GM21423 (cell line): ENCODE results near the gene IL2RA.
"Not testable (repeated sequence)": the region's sequence is repeated elsewhere in the genome, so short reads cannot be mapped to it uniquely, and the experiment has no call there.

Source experiments
- ATAC-seq: cut with Tn5 transposase; IDR thresholded peaks from one replicate; pipeline ENCODE4 v1.9.1; 2021; ENCODE audit warnings: mild to moderate bottlenecking, moderate library complexity; ENCODE audit not compliant: unreplicated experiment

Gene IL2RA

GRCh38 chr10:6083523-6084475 is 21.6 kb upstream of the IL2RA start:
- ATAC-seq = no peak

DNA sequence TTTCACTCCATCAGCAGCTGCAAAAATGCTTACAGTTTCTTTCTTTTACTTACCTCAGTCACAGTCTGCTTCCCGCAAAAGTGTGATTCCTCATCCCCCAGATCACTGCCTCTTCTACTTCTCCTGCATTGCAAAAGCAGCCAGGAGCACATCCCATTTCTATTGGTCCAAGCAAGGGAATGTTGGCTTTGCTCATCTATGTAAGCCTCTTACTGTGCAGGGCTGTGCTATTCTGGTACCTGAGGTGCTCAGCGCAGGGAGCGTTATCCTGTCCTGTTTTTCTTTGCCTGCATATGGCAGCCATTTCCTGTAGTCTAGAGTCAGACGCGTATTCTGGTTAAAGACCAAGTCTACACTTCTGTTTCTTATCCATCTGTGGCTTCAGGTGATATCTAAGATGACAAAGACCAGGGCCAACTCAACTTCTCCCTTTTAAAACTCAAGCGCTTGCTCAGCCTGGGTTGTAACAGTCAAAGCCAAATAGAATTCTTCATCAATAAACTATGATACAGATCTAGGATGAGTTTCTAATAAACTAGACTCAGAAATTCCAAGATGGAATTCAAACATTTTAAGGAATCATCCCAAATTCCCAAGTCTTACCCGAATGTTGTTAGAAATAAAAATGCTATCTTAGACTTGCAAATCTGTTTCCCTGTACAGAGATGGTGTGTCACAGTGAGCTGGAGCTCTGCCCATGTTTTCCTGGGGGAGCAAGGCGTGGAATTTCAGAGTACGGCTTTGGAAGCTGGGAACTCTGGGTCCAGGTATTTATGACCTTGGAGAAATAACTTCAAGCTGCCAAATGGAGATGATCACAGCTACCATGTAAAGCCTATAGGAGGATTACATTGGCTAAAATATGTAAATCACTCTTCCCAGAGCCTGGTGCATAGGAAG is 20.6 kb upstream of the IL2RA start:
- no peak for ATAC-seq

- ATAC-seq = no peak
Measured at GRCh38 chr10:6080417-6080973, 18.3 kb upstream of the IL2RA start.

DNA sequence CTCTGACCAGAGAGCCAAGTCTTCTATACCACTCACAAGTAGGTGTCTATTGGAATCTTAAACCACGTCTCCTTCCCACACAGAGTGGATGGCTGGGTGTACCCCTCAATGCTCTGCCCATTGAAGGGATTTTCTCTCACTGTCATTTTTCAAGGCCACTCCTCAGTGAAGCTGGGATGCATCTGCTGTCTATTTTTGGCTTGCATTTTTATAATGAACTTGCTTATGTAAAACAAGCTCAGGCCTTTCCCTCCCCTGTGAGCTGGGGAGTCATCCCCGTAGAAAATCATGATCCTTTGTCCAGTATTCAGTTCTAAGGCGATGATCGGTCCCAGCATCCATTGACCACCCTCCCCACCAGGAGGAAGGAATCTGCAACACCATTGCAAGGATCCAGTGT is 16.9 kb upstream of the IL2RA start:
- ATAC-seq = no peak

GRCh38 chr10:6077071-6077675 is 15.0 kb upstream of the IL2RA start:
- no peak for ATAC-seq

- no peak for ATAC-seq
Measured at GRCh38 chr10:6074489-6075301, 12.5 kb upstream of the IL2RA start.

DNA sequence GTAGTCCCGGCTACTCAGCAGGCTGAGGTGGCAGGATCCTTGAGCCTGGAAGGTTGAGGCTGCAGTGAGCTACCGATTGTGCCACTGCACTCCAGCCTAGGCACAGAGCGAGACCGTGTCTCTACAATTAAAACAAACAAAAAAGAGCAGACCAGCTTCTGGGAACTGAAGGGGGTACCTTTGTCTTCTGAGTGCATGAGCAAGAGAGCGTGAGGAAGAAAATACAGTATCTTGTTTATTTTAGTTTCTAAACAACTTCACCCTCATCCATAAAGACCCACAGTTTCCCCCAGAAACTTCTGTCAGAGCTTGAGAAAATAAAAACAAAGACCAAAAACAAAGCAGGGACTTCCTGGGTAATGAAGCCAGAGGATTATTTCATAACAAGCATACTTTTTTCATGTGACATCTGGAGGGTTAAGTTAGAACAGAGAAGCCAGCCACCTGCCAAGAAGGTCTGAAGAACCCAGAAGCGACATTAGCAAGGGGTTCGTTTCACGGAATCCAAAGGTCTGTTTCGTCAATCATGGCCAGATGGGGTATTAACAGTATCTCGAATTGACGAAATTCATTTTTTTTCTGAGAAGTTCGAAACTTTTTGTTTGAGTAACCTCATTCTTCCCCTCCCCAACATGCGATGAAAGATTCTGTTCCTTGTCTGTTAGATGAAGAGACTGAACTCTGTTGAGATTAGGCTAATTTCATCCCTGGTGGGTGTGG is 10.2 kb upstream of the IL2RA start:
- ATAC-seq = no peak

GRCh38 chr10:6071181-6072175 is 9.3 kb upstream of the IL2RA start:
- ATAC-seq = no peak

GRCh38 chr10:6070660-6071059 is 8.5 kb upstream of the IL2RA start:
- no peak for ATAC-seq

DNA sequence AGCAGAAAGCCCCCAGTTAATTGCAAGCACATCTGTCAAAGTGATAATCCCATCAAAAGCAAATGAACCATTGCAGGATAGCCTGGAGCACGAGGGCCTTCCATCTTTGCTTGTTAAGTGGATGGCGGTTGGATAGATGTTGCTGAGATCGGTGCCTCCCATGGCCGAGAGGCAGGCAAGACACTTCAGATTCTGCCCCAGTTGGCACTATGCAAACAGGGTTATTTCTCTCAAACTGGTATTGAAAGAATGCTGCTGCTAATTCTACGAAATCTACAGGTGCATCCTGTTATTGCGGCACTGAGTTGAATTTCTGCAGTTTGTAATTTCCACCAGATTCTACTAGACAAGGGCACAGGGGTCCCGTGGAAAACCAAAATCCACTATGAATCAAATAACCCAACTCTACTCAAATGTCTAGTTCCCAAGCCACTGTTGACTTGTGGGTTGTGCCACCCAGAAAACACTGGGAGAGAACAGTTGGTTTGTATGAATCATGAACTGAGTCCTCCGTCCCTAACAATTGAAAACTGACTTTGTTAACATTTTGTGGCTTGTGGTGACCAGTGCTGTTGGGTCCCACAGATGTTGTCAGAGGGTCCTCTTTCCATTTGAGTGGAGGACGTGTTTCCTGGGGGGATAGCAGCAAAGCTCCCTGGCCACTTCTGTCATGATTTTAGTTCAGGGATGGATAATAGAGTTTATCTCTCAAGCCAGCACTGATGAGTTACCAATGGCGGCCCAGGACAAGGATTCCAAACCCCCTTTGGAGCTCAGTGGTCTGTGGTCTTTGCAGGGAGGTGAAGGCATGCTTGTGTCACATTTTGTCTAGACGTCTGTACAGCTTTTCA is 7.1 kb upstream of the IL2RA start:
- ATAC-seq = no peak

DNA sequence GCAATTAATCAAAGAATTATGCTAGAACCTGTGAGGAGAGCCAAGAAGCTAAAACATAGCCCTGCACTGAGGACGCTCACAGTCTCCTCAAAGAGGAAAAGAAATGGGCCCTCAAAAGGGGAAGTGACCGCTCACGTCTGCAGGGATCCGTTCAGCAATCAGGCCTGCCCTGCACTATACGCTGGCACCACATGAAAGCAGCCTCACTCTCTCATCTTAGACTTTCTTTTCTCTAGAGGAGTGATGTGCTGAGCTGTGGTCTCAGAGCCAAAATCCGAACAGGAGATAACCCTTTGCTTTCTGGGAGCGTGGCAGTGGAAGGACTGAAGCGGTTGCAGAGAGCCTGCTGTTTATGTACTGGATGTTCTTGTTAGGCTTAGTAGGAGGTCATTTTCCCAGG is 6.3 kb upstream of the IL2RA start:
- ATAC-seq = peak; percentile 51

GRCh38 chr10:6068006-6068405 is 5.8 kb upstream of the IL2RA start:
- no peak for ATAC-seq

- ATAC-seq = no peak
Measured at GRCh38 chr10:6067457-6067856, 5.3 kb upstream of the IL2RA start.

DNA sequence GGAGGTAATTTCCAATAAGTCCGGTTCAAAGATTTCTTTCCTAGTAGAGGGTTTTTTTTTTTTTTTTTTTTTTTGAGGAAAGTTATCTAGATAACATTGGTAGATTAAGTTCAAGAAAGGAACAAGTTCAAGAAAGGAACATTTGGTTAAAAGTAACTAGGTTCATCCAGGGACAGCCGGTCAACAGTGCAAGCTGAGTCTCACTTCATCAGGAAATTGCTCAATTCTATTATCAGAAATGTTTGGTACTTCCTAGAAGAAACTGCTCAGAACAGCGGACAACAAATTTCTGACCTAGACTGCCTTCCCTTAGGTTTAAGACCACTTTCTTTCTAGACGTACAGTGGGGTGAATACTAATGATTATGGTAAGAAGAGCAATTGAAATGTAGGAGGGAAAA is 3.7 kb upstream of the IL2RA start:
- no peak for ATAC-seq

- no peak for ATAC-seq
Measured at GRCh38 chr10:6065406-6065805, 3.2 kb upstream of the IL2RA start.

GRCh38 chr10:6064726-6065125 is 2.6 kb upstream of the IL2RA start:
- not testable (repeated sequence) for ATAC-seq

DNA sequence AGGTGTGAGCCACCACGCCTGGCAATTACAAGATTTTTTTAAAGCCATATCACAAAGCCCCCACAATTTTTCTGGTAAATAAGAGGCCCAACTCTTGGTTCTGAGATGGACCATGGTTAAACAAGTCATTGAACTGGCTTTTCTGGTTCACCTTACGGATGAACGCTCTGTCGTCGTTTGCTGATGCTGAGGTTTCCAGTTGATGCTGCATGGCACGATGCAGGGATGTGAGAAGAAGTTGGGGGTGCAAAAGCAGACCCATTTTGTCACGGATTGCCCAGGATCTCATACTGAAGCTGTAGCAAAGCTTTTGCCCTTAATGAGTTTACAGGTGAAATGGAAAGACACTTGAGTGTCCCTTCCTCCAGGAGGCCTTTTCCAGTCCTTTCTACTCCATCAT is 2.0 kb upstream of the IL2RA start:
- ATAC-seq = no peak
